ENCODE measurements around the gene LRP1B. TPM values are rescaled to one million over a fixed set of nuclear protein-coding genes. Genes with fewer than 3 reads are reported as not detected.

The LRP1B gene
- total RNA-seq, 1 donor from 2014 or later, result 0.25 TPM

DNA sequence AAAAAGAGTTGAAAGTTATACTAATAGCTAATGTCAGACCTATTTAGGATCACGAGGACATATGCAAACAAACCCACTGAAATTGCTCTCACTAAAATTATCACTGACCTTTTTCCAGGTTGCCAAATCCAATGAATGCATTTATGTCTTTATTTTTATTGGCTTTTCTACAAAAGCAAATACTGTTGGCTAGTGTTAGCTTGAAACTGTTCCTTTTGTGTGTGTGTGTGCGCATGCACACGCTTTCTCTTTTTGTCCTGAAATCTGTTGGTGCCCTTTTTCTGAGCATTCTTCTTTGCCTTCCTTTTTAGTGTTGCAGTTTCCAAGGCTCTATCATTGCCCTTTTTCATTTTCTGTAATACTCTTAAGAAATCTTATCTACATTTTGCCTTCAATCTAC, 1269.2 kb downstream of the LRP1B start:
- Mint-ChIP-seq H3K36me3 (ENCODE audit: low read depth) (no peaks in the 10 kb centered on the region), H3K27me3 (ENCODE audit: low read depth) (no peaks in the 10 kb centered on the region), H3K4me1 (ENCODE audit: low read depth) (no peaks in the 10 kb centered on the region), H3K4me3 (ENCODE audit: unreplicated experiment) (no peak overlapping the region), H3K27ac (ENCODE audit: unreplicated experiment) (peak overlapping the region; percentile 3), H3K9me3 (ENCODE audit: low read depth) (peaks cover 4% of the 10 kb centered on the region)
- TF ChIP-seq, protein P1, sequence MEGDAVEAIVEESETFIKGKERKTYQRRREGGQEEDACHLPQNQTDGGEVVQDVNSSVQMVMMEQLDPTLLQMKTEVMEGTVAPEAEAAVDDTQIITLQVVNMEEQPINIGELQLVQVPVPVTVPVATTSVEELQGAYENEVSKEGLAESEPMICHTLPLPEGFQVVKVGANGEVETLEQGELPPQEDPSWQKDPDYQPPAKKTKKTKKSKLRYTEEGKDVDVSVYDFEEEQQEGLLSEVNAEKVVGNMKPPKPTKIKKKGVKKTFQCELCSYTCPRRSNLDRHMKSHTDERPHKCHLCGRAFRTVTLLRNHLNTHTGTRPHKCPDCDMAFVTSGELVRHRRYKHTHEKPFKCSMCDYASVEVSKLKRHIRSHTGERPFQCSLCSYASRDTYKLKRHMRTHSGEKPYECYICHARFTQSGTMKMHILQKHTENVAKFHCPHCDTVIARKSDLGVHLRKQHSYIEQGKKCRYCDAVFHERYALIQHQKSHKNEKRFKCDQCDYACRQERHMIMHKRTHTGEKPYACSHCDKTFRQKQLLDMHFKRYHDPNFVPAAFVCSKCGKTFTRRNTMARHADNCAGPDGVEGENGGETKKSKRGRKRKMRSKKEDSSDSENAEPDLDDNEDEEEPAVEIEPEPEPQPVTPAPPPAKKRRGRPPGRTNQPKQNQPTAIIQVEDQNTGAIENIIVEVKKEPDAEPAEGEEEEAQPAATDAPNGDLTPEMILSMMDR (IDR thresholded peaks at IDR 0.05), result no peak
- no peak for DNase-seq (ENCODE audit: low spot score)

DNA sequence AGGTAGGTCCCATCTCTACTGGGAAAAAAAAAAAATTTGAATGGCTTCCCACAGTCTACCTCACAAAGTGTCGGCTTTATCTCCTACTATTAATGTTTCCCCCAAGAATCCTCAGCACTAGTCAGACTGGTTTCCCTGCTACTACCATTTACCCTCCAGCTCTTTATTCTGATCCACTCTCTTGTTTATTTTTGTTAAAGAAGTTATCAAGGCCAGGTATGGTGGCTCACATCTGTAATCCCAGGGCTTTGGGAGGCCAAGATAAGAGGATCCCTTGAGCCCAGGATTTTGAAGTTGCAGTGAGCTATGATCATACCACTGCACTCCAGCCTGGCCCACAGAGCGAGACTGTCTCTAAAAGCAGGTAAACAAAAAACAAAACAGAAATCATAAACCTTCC, 1275.3 kb downstream of the LRP1B start:
- peaks cover 4% of the 10 kb centered on the region for H3K9me3 Mint-ChIP-seq (ENCODE audit: low read depth)
- TF ChIP-seq, protein P1 (IDR thresholded peaks at IDR 0.05), result no peak
- no peak for DNase-seq (ENCODE audit: low spot score)
- no peak overlapping the region for H3K4me3 Mint-ChIP-seq (ENCODE audit: unreplicated experiment)
- no peaks in the 10 kb centered on the region for H3K36me3 Mint-ChIP-seq (ENCODE audit: low read depth)
- no peak overlapping the region for H3K27ac Mint-ChIP-seq (ENCODE audit: unreplicated experiment)
- no peaks in the 10 kb centered on the region for H3K27me3 Mint-ChIP-seq (ENCODE audit: low read depth)
- no peaks in the 10 kb centered on the region for H3K4me1 Mint-ChIP-seq (ENCODE audit: low read depth)

DNA sequence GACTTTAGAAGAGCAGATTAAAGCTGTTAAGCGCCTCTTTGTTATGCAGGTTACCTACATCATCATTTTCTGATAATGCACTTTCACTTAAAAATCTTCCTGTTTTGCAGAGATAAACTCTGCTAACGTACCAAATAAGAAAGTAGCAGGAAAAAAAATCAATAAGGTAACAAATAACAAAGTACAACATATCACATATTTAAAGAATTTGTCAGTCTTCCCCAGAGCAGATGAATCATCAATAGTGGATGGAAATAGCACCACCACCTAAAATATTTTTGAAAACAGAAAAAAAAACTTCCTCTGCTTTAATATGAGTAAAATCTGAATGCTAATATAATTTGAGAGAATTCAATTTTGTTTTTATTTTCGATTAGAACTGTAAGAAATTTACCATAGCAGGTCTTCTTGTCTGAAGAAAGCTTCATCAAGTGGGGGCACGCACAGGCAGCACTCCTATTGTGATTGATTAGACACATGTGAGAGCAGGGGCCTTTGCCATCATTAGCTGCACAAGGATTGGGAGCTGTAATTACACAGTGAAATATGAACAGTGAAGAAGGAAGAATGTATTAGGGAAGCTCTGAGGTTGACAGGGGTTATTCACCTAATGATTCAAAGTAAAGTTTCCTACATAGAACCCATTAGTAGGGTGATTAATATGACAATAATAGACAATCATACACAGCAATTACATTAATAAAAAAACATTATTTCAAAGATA, 1279.4 kb downstream of the LRP1B start:
- no peak for DNase-seq (ENCODE audit: low spot score)
- H3K4me1 Mint-ChIP-seq (ENCODE audit: low read depth), result no peaks in the 10 kb centered on the region
- H3K27me3 Mint-ChIP-seq (ENCODE audit: low read depth), result no peaks in the 10 kb centered on the region
- H3K27ac Mint-ChIP-seq (ENCODE audit: unreplicated experiment), result no peak overlapping the region
- TF ChIP-seq, protein P1 (IDR thresholded peaks at IDR 0.05), result no peak
- no peaks in the 10 kb centered on the region for H3K36me3 Mint-ChIP-seq (ENCODE audit: low read depth)
- no peak overlapping the region for H3K4me3 Mint-ChIP-seq (ENCODE audit: unreplicated experiment)
- H3K9me3 Mint-ChIP-seq (ENCODE audit: low read depth), result no peaks in the 10 kb centered on the region

DNA sequence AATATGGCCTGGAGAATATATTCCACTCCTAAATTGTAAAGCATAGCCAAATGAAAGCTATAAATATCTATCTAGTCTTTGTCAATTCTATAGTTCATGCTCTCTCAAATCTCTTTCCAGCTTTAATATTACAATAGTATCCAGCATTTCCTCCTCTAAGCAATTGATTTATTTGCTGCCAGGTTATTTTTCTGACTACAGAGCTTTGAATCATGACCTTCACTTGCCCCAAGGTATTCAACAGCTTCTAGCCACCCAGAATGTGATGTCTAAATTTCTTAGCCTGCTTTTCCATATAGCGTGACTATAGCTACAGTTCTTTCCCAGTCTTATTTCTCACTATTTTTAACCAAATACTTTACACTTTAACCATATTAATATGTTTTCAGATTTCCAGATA, 1287.6 kb downstream of the LRP1B start:
- Mint-ChIP-seq H3K9me3 (ENCODE audit: low read depth) (no peaks in the 10 kb centered on the region), H3K4me1 (ENCODE audit: low read depth) (no peaks in the 10 kb centered on the region), H3K27ac (ENCODE audit: unreplicated experiment) (no peak overlapping the region), H3K27me3 (ENCODE audit: low read depth) (no peaks in the 10 kb centered on the region), H3K36me3 (ENCODE audit: low read depth) (no peaks in the 10 kb centered on the region), H3K4me3 (ENCODE audit: unreplicated experiment) (no peak overlapping the region)
- DNase-seq (ENCODE audit: low spot score), result no peak
- TF ChIP-seq, protein P1 (IDR thresholded peaks at IDR 0.05), result no peak

DNA sequence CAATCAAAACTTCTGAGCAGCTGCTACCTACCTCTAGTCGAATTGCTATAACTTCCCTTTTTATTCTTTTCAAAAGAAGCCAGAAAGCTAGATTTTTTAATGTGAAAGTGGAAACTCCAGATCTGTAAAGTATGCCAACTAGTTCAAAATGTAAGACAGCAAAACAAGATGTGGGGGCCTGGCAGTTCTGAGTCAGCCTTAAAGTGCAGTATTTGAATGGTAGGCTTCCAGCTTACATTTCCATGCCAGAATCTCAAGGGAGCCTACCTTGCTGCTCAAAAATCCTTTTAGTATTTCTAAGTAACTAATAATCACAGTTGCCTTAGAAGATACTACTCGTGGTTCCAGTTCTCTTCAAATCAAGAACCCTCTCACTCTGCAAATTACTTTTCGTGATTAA, 1288.7 kb downstream of the LRP1B start:
- Mint-ChIP-seq H3K4me3 (ENCODE audit: unreplicated experiment) (no peak overlapping the region), H3K36me3 (ENCODE audit: low read depth) (no peaks in the 10 kb centered on the region), H3K27ac (ENCODE audit: unreplicated experiment) (no peak overlapping the region), H3K27me3 (ENCODE audit: low read depth) (no peaks in the 10 kb centered on the region), H3K9me3 (ENCODE audit: low read depth) (no peaks in the 10 kb centered on the region), H3K4me1 (ENCODE audit: low read depth) (no peaks in the 10 kb centered on the region)
- no peak for DNase-seq (ENCODE audit: low spot score)
- TF ChIP-seq, protein P1 (IDR thresholded peaks at IDR 0.05), result no peak
